HG03045 (cell line): ENCODE data around the gene ABHD5.

ENCODE experiments used
- ATAC-seq: cut with Tn5 transposase; IDR thresholded peaks from one replicate; pipeline ENCODE4 v1.9.1; 2021; ENCODE audit warnings: mild to moderate bottlenecking, moderate library complexity; ENCODE audit not compliant: unreplicated experiment

ABHD5 gene

DNA sequence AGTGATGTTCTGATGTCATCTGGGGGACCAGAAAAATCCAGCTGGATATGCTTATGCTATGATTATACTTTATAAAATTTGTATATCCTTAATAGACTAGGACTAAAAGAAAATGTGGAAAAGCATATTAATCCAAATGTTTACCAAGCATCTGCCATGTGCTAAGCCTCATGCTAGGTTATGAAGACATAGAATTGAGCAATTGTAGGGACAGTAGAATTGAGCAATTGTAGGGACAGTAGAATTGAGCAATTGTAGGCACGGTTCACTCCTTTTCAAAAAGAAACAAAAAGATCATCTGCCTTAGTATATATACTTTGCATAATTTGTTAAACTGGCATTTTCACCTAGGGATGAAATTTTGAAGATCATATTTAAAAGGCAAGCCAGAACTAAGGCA, 18.3 kb downstream of the ABHD5 start:
- no peak for ATAC-seq

DNA sequence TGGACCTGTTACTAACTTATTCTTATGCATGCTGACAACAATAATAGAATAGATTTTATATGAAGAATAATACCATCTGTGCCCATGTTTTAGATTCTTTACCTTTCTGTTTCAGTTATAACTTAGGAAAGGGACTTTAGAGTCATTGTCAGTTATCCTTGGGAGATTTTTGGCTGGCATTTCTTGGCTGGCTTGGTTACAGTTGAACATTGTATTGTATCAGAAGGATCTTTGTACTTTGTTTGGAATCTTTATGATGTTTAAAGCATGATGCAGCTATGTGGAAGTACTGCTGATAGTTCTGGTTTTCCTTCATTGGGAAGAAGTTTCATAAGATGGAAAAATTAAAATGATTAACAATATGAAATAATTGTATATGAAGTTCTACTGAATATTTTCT, 19.9 kb downstream of the ABHD5 start:
- no peak for ATAC-seq

GRCh38 chr3:43718296-43718695, 27.6 kb downstream of the ABHD5 start:
- no peak for ATAC-seq

DNA sequence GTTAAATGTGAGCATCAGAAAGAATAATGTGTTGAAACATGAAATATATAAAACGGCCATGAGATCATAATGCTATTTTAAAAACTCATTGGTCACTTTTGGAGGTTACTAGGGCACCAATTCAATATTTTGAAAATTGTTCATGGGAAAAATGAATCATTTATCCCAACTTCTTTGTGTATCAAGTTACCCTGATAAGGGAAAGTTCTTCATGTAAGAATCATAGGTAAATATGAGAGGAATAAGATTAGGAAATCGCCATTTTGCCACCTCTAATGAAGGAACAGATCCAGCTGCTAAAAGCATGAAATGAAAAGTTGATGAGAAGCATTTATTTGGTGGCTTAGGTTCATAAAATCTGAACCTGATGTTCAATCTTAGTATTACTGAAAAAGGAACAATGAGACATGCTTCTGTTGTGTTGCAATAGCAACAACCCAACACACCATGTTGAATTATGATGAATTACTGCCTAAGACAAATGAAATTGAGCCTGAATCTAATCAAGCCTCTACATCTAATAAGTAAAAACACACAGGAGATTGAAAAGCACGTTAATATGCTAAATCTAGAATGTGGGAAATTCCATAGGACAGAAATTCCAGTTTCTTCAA, 32.5 kb downstream of the ABHD5 start:
- ATAC-seq: no peak

GRCh38 chr3:43726521-43726920, 35.8 kb downstream of the ABHD5 start:
- ATAC-seq: no peak

GRCh38 chr3:43727930-43728329, 37.2 kb downstream of the ABHD5 start:
- ATAC-seq: no peak

- ATAC-seq: no peak
Measured at GRCh38 chr3:43728476-43728875, 37.7 kb downstream of the ABHD5 start.

GRCh38 chr3:43728947-43729346, 38.2 kb downstream of the ABHD5 start:
- ATAC-seq: no peak

DNA sequence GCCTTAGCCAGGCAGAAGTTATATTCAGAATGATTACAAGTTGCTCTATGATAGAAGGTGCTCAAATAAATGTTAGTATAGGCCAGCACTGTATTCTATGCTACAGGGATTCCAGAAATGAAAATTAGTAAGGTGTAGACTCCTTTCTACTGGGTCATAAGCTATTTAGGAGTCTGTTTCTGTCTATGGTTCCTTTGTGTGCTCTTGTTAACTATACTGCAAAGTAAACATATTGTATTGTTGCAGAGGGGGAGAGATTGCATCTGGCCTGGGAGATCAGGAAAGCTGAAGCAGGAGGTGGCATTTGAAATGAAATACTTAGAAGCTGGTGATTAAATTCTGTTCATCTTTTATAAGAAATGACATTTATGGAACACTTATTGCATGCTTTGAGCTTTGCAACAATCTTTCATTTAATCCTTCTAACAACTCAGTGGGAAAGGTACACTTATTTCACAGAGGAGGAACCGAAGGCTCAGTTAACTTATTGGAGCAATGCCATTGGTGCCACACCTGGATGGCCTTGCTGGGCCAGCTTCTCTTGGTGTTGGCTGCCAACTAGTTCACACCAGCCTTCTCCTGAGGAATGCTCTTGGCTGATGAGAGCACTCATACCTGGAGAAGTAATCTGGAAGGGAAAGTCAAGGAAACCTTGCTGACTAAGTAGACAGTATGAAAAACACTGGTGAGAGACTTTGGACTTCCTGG, 39.1 kb downstream of the ABHD5 start:
- ATAC-seq: no peak

GRCh38 chr3:43732747-43733425, 42.1 kb downstream of the ABHD5 start:
- no peak for ATAC-seq

DNA sequence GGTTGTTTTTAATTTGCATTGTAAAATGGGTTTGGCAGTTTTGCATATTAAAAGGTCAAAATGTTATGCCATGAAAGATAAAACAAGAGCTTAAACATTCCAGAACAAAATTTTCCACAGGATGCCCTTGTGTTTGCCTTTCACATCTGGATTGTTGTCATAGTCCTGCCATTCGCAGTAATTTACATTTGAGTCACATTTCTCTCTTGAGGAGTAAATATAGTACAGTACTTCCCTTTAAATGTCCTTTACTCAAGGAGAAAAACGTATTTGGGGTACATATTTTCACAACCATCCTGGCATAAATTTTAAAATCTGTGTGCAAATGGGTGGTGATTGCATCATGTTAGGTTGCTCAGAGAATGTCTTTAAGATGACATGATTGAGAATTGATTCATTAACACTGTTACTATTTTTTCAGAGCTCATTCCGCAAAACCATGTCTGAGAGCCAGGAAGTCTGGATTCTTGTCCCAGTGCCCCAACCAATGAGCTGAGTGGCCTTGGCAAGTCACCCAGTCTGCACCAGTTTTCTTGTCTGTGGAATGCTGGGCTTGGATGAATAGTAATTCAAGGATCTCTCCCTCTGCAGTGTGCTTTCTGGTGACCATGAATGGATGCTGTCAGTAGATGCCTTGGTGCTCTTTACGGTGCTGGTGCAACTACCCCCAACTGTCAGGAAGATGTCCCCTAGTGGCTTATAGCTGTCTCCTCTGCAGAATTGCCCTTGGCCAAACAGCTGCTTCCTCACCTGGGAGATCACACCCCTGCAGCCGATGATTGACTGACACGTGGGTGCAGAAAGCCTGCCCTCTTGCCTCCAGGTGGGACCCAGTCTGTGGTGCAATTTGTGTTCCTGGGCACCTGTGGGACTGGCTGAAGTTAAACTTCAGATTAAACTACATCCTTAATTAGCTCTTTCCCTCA, 43.0 kb downstream of the ABHD5 start:
- ATAC-seq: no peak

DNA sequence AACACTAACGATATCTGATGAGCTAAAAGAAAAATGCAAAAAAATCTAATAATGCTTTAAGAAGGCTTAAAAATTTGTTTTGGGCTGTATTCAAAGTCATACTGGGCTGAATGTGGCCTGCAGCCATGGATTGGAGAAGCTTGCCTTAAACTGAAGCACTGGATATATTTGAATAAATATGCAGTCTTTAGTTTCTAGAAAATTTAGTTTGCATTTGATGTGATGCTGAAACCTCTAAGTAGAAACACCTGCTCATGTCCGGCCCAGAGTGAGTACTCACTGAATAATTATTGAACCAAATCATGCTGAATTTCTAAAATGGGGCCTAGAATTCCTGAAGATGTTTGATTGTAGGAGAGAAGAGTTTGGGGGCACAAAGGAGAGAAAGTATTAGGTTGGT, 43.9 kb downstream of the ABHD5 start:
- ATAC-seq: no peak

- no peak for ATAC-seq
Measured at GRCh38 chr3:43735618-43736017, 44.9 kb downstream of the ABHD5 start.

- ATAC-seq: no peak
Measured at GRCh38 chr3:43736558-43737440, 46.1 kb downstream of the ABHD5 start.

DNA sequence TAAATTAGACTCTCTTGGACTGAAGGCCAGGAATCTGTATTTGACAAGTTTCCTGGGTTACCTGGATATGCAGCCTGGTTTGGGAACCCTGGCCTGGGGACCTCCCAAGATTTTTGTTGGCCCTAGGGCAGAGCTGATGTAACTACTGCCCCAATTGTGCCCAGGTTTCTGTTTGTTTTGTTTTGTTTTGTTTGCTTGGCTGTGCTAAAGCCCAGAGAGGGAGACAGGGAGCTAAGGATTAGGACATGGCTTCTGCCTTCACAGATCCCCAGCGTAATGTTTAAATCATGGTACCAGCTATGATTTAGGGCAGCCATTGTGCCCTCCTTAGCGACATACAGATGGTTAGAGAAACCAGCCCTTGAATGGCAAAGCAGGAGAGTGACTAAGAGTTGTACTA, 47.6 kb downstream of the ABHD5 start:
- no peak for ATAC-seq

- no peak for ATAC-seq
Measured at GRCh38 chr3:43742920-43743319, 52.2 kb downstream of the ABHD5 start.

DNA sequence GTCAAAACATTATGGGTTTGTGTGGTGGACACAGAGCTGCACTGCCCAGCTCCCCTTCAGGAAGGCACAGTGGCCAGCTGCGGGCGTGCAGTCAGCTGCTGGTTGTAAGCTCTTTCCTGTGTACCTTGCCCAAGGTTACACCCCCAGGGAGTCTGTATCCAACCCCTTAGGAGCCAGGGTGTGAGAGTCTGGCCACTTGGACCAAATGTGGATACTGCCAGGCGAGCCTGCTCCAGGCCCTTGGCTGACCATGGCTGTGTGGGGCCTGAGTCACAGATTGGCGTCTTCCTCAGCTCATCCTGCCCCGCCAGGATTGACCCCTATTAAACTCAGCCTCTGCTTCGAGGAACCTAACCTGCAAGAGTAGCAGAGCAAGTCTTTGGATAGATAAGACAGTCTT, 56.9 kb downstream of the ABHD5 start:
- ATAC-seq: no peak

DNA sequence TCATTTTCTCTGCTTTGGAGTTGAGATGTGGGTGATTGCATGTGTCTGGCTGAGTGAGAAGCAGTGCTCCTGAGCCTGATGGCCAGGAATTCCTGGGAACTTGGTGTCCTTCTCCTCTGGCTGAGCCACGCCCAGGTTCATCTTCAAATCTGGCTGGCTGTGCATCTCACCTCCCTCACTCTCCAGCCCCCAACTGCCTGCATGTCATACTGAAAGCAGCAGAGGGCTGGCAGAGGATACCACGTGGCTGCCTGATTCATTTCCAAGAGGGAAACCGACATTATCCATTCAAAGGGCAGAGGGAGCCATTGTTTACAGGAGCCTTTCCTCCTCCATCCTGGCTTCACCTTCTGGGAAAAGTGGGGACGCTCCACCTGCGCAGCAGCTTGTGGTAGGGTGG, 57.4 kb downstream of the ABHD5 start:
- no peak for ATAC-seq

- no peak for ATAC-seq
Measured at GRCh38 chr3:43748645-43749044, 57.9 kb downstream of the ABHD5 start.

GRCh38 chr3:43752905-43753304, 62.2 kb downstream of the ABHD5 start:
- no peak for ATAC-seq
